DMS 273 (cell line): ENCODE measurements around the gene ZNF778.
"Not testable (repeated sequence)": the region's sequence is repeated elsewhere in the genome, so short reads cannot be mapped to it uniquely, and the experiment has no call there.

Experiments used
- DNase-seq: peaks from one replicate; lab custom pipeline; 2025; ENCODE audit not compliant: unreplicated experiment; lab: John Stamatoyannopoulos, UW

Gene ZNF778

DNA sequence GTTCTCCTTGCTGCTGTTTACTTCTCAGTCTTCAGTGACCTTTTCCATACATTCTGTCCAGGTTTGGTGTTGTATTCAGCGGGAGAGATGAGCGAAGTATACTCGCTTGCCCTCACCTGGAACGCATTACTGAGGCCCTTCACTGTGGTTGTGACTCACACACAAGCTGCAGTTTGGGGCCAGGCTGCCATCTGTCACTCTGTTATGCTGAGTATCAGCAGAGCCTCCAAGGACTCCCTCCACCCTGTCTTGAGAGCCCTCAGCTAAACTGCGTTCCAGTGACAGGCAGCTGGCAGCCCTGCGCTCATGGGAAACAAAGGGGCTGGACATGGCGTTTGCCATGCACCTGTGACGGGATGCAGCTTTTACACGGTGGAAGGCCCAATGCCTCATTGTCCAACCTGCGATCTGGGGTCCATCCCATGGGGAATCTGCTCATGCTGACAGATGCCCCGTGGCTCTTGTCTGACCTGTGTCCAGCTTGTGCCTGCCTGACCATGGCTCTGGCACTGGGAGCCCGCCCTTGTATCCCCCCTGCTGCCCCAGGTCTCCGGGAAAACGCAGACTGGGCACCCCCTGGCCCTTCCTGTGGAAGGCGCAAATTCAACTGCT lies 6.5 kb upstream of the ZNF778 start:
- DNase-seq = peak; percentile 88

DNA sequence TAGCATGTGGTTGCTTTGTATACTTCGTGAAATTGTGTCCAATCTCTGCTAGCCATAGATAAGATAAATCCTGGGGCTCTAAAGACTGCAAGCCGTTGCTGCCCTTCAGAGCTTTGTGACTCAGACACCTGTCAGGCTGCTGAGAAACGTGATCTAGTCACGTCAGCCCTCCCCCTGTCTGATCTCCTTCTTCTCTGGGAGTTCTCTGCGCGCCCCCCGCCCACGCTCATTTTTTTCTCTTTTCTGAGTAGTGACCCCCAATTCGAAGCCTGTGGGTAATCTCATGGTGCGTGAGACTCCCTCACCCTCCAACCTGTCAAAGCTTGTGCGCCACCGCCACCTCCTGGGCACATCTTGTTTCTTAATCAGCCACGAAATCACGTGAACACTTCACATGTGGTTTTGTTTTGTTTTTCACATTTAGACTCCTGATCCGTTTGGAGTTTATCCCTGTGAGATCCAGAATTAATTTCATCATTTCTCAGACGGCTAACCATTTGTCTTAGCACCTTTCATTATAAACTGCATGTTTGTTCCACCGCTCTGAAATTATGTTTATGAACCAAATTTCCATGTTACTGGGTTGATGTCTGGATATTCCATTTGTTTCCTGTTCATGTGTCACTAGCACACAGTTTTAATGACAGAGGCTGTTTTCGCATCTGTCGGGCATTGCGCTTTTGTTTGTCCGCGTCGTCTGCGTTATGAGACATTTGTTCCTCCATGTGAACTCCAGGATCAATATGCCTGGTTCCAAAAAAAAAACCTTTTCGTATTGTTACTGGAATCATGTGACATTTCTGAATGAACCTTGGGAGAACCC lies 977 bp upstream of the ZNF778 start:
- DNase-seq = peak; percentile 92

DNA sequence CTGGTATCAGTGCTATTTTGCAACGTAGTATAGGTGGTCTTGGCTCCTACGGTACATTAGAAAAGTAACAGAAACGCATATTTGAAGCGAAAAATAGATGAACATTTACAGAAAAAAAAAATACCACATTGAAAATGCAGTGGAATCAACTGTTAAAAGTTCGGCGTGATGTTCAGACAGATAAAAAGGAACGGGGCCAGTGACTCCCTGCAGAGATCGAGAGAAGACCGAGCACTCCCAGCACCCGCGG lies 440 bp upstream of the ZNF778 start:
- no peak for DNase-seq

DNA sequence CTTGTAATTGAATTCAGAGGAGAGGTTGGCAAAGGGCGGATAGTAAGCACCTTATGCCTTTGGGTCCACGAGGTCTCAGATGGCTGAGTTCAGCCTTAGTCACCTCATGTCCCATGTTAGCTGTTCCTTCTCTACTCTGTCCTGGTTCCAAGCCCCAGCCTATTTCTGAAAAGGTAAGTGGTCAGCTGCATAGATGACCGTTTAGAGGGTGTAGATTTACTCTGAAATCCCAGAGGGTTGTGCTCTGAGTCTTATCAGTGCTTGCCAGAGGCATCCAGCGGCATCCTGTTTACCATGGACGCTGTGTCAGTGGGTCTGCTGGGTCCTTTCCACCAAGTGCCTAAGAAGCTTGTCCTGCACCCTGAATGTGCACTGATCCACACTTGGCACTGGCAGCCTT lies 1.9 kb downstream of the ZNF778 start:
- no peak for DNase-seq

DNA sequence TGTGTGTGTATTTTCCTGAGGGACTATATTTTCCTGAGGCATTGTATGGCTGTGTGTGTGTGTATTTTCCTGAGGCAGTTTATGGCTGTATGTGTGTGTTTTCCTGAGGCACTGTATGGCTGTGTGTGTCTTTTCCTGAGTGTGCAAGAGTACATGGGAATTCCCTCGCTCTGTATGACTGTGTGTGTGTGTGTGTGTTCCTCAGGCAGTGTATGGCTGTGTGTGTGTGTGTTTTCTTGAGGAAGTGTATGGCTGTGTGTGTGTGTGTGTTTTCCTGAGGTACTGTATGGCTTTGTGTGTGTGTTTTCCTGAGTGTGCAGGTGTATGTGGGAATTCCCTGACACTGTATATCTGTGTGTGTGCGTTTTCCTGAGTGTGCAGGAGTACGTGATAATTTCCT lies 4.1 kb downstream of the ZNF778 start:
- no peak for DNase-seq

DNA sequence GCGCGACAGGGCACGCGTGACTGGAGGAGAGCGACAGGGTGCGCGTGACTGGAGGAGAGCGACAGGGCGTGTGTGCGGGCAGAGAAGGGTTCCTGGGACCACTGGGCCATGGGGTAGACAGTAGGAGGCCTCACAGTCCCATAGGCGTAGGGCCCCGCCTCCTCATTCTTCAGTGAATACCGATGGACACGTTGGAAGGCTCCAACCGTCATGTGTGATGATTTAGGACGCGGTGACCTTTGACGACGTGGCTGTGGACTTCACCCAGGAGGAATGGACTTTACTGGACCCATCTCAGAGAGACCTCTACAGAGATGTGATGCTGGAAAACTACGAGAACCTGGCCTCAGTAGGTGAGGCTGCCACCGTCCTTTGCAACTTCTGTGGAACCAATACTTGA lies 5.4 kb downstream of the ZNF778 start:
- DNase-seq = no peak

DNA sequence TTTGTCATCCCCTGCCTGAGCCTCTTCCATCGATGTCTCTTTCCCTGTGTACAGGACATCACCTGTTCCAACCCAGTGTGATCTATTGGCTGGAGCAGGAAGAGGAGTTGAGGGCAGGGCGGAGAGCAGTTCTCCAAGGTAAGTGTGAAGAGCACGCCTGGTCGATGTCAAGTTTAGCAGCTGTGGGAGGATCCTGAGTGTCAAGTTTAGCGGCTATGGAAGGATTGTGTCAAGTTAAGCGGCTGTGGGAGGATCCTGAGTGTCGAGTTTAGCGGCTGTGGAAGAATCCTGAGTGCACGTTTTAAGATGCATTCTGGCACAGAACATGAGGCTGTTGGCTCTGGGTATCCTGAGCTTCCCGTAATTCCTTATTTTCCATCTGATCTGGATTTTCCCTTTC lies 7.2 kb downstream of the ZNF778 start:
- no peak for DNase-seq

DNA sequence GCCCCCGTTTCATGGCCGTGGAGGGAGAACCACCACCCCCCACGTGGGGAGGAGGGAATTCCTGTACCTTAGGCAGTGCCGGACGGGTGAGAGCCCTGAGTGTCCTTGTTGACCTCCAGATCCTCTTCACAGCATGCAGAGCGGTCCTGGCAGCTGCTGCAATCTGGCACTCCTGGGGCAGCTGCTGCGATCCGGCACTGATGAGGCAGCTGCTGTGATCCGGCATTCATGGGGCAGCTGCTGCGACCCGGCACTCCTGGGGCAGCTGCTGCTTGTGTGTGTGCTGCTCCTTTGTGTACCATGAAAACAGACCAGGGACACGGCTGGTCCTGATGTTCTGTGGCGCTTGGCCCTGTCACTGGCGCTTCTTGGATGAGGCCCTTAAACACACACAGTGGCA lies 12.8 kb downstream of the ZNF778 start:
- DNase-seq = no peak

DNA sequence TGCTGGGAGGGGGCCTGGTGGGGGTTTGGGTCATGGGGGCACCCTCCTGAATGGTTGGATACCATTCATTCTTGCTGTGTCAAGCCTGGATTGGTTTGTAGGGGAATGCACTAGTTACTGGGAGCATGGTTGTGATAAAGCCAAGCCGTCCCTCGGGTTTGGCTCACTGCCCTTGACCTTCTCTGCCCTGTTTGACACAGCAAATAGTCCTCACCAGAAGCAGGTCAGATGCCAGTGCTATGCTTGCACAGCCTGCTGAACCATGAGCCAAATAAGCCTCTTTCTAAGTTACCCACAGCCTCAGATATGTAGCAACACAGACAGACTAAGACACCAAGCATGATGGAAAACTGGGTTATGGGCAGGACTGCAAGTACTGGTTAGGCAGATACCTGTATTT lies 14.6 kb downstream of the ZNF778 start:
- no peak for DNase-seq

DNA sequence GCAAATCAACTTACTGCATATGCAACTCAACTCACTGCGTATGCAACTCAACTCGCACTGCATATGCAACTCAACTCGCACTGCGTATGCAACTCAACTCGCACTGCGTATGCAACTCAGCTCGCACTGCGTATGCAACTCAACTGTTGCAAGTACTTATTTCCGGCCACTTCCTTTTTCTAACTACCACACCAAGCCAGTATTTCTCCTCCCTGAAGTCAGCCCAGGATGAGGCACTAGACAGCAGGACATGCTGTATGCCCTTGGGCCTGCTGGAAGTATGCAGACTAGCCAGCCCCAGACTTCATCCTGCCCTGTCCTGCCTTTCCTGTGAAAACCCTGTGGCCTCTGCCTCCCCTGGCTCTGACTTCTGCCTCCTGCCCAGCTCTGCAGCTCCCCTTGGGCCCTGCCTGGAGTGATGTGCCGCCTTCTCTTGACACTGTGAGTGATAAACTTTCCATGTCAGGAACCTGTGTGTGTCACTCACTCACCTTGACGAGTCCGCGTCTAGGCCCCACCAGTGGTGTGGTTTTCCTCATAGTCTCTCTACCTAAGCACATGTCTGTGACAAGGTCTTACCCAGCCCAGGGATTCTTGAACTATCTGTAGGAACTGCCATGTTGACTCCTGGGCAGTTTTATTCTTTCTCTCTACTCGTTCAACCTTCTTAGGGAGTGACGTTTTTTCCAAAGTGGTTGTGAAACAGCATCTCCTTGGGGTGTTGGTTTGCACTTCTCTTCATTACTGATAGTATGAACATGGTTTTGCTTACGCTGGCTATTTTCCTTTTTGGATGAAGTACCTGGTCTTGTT lies 16.4 kb downstream of the ZNF778 start:
- DNase-seq = no peak

DNA sequence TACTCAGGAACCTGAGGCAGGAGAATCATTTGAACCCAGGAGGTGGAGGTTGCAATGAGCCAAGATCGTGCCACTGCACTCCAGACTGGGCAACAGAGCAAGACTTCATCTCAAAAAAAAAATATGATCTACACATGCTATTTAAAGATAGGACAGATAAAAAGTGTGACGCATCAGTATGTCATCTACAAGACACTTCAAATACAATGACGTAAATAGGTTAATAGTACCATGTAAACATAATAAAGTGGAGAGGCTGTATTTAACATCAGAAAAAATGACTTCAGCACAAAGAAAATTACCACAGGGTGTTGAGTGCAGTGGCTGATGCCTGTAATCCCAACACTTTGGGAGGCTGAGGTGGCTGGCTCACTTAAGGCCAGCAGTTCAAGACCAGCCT lies 20.2 kb downstream of the ZNF778 start:
- DNase-seq = no peak

DNA sequence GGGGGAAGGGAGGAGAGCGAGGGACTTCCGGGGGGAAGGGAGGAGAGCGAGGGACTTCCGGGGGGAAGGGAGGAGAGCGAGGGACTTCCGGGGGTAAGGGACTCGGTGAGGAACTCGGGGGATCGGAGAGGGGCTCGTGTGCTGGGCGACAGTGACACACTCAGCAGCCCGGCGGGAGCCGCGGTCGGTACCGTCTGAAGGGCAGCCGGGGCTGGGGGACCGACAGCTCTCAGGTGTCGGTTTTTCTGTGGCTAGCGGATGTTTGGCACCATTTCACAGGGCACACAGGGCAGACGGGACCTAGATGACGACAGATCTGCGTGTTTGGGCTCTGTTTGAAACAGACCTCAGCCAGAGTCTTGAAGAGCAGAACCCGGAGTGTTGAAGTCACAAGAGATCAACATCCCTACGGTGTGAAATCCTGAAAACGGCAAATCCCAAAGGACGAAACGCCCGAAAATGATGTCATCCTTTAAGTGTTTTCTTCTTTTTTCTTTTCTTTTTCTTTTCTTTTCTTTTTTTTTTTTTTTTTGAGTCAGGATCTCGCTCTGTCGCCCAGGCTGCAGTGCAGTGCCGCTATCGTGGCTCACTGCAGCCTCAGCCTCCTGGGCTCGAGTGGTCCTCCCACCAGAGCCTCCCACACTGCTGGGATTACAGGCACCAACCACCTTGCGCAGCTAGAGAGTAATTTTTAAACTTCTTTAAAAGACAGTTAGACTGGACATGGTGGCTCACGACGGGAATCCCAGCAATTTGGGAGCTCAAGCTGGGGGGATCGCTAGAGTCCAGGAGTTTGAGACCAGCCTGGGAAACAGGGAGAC lies 23.9 kb downstream of the ZNF778 start:
- peak; percentile 84 for DNase-seq

DNA sequence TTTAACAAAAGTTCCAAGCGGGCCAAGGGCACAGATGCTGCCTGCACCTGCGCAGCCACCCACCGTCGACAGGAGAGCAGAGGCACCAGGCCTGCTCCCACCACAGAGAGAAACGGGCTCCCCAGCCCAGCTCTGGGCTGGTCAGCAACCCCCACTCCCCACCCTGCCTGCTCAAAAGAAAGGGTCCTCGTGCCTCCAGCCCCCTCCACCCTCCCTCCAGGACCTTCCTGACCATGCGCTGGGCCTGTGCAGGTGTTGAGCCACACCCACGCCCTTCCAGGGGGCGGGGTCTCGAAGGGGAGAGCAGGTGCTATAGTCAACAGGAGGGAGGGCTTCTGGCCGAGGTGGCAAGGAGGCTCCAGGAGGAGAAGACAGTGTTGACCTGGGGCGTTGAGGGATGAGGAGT lies 25.3 kb downstream of the ZNF778 start:
- DNase-seq = no peak

DNA sequence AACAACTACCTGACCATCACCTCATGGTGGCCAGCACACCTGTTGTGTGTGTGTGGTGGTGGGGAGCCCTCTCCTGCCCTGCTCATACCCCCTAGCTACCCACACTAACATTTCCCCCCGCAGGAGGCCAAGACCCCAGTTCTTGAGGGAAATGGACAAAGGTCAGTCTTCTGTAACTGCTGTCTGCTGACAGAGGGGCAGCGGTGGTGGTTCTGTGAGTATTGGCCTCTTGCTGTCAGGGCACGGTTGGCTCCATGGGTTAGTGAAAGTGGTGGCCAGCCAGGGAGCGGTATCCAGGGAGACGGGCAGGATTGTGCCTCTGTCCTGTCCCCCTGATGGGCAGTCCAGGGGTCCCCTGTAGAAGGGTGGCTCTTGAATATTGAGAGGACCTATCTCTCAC lies 26.2 kb downstream of the ZNF778 start:
- DNase-seq = no peak

DNA sequence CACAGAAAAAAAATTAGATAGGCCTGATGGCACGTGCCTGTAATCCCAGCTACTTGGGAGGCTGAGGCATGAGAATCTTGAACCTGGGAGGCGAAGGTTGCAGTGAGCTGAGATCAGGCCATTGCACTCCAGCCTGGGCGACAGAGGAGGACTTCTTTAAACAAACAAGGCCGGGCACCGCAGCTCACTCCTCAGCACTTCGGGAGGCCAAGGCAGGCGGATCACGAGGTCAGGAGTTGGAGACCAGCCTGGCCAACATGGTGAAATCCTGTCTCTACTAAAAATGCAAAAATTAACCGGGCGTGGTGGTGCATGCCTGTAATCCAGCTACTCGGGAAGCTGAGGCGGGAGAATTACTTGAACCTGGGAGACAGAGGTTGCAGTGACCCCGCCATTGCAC lies 26.8 kb downstream of the ZNF778 start:
- DNase-seq = not testable (repeated sequence)

DNA sequence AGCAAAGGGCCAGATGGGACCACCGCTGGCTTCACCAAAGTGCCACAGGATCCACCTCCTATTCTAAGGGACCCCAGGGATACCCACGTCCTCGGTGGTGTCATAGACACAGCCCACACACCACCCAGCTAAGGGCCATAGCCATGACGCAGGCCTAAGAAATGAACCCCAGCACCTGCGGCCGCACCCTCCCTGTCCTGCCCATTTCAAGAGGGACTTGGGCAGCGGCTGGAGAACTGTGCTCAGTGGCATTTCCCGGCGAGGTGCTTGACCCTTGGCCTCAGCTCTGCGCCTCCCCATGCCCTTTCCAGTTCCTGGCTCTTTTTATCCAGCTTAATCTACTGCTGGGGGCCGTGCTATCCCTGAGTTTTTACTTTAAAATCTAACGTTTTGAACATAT lies 27.3 kb downstream of the ZNF778 start:
- DNase-seq = no peak

DNA sequence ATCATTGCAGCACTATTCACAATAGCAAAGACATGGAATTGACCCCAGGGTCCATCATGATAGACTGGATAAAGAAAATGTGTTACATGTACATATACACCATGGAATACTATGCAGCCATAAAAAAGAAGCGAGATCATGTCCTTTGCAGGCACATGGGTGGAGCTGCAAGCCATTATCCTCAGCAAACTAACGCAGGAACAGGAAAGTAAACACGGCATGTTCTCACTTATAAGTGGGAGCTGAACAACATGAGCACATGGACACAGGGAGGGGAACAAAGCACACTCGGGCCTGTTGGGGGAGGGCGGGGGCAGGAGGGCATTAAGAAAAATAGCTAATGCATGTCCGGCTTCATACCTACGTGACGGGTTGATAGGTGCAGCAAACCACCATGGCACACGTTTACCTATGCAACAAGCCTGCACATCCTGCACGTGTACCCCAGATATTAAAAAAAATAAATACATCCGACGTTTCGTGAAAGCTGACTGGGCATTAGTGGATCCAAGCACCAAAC lies 28.9 kb downstream of the ZNF778 start:
- no peak for DNase-seq

DNA sequence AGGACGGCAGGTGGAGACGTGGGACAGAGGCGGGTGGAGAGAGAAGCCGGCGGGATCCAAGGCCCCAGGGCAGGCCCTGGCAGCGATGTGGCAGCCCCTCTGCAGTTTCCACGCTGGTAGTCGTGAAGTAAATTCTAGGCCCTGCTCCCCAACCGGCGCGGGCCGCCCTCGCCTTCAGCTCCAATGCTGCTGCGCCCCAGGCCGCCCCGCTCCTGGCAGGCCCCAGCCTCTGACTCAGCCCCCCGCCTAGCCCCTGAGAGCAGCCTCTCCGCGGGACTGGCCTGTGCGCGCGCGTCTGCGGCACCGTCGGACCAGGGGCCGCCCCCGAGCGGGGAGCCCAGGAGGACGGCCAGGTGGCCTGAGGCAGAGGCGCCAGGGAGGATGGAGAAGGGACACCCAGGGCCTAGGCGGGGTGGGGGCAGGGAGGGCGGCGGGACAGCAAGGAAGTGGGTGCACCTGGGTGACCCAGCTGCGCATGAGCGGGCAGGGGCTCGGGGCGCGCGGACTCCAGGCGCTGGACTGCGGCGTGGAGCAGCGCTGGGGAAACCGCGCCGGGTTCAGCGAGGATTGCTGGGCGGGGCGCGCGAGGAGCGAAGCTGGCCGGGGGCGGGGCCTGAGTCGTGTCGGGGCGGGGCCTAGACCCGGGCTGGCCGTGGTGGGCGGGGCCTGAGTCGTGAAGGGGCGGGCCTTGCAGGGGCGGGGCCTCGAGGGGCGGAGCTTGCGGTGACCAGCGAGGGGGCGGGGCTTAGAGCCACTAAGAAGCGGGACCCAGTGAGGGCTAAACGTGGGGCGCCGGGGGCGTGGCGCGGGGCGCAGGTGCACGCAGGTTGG lies 29.6 kb downstream of the ZNF778 start:
- DNase-seq = peak; percentile 91

DNA sequence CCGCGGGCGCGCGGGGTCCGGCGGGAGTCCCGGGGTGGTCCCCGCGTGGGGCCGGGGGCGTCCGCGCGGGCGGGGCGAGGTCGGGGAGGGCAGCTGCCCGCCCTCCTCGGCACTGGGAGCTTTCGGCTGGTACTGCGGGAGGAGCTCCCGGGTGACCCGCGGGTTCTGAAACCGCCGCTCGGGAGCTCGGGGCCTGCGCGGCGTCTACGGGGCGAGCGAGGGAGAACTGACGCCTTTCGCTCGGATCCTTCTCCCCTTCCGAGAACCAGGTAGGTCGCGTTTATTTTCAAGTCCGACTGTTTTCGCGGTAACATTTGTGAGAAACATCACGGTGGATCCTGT lies 30.2 kb downstream of the ZNF778 start:
- DNase-seq = peak; percentile 84

DNA sequence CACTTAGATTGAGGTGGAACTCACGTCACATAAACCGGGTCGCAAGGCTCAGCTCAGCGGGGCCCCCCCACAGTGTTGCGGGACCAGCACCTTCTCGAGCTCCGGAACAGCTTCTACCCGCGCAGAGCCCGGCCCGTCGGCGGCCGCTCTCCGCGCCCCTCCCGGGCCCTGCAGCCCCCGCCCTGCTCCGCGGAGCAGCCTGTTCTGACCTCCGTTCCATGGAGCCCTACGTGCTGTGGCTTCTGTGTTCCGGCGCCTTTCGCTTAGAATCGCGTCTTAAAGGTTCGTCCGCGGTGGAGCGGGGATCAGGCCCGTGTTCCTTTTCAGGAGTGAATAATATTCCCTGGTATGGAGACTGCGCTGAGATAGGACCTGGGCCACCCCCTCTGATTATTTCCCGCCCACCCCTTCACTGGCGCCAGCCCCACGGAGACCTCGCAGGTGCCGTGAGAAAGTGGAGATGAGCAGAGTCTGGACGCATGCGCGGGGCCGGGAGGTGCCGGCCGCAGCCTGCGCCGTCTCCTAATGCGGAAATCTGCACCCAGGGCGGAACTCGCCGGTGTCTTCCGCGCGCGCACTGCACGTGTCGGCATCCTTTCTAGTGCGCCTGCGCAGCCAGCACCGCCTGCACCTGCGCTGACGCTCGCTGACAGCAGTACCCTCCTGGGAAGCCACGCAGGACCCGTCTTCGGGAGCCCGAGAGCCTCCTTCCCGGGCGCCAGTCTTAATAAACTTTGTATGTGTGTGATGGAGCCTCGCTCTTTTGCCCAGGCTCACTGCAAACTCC lies 30.9 kb downstream of the ZNF778 start:
- no peak for DNase-seq
